ENCODE results near the gene ARHGAP19.

The ARHGAP19 gene

GRCh38 chr10:97234400-97234799, 58.0 kb downstream of the ARHGAP19 start:
- H3K27ac Mint-ChIP-seq: no peak overlapping the region
- H3K36me3 Mint-ChIP-seq: peaks cover 10% of the 10 kb centered on the region
- H3K4me1 Mint-ChIP-seq: peaks cover 16% of the 10 kb centered on the region
- no peaks in the 10 kb centered on the region for H3K9me3 Mint-ChIP-seq
- H3K27me3 Mint-ChIP-seq: no peaks in the 10 kb centered on the region
- H3K4me3 Mint-ChIP-seq: no peak overlapping the region

DNA sequence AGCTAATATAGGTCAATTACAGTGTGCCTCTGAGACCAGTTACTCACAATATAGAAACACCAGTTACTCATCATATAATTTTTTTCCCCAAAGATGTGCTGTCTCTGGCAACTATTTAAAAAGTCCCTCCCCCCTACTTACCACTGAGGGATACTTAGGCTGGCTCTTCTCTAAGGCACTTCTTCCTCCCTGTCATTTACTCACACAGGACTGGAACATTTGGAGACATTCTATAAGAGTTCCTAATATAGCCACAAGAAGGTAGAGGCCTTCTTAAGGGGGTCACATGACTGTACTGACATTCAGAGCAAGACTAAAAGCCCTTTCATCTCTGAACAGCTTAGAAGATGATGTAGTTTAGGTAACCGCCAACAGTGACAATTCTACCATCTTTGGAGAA, 62.3 kb downstream of the ARHGAP19 start:
- peaks cover 21% of the 10 kb centered on the region for H3K36me3 Mint-ChIP-seq
- no peak overlapping the region for H3K27ac Mint-ChIP-seq
- no peak overlapping the region for H3K4me3 Mint-ChIP-seq
- H3K9me3 Mint-ChIP-seq: no peaks in the 10 kb centered on the region
- H3K27me3 Mint-ChIP-seq: no peaks in the 10 kb centered on the region
- peaks cover 16% of the 10 kb centered on the region for H3K4me1 Mint-ChIP-seq

- peaks cover 16% of the 10 kb centered on the region for H3K4me1 Mint-ChIP-seq
- H3K36me3 Mint-ChIP-seq: peaks cover 24% of the 10 kb centered on the region
- no peak overlapping the region for H3K4me3 Mint-ChIP-seq
- H3K9me3 Mint-ChIP-seq: no peaks in the 10 kb centered on the region
- no peak overlapping the region for H3K27ac Mint-ChIP-seq
- H3K27me3 Mint-ChIP-seq: no peaks in the 10 kb centered on the region
Observed at GRCh38 chr10:97229322-97230015, 63.0 kb downstream of the ARHGAP19 start.

GRCh38 chr10:97228775-97229157, 63.7 kb downstream of the ARHGAP19 start:
- no peak overlapping the region for H3K4me3 Mint-ChIP-seq
- no peaks in the 10 kb centered on the region for H3K27me3 Mint-ChIP-seq
- H3K4me1 Mint-ChIP-seq: peaks cover 16% of the 10 kb centered on the region
- no peaks in the 10 kb centered on the region for H3K9me3 Mint-ChIP-seq
- peaks cover 24% of the 10 kb centered on the region for H3K36me3 Mint-ChIP-seq
- H3K27ac Mint-ChIP-seq: no peak overlapping the region

DNA sequence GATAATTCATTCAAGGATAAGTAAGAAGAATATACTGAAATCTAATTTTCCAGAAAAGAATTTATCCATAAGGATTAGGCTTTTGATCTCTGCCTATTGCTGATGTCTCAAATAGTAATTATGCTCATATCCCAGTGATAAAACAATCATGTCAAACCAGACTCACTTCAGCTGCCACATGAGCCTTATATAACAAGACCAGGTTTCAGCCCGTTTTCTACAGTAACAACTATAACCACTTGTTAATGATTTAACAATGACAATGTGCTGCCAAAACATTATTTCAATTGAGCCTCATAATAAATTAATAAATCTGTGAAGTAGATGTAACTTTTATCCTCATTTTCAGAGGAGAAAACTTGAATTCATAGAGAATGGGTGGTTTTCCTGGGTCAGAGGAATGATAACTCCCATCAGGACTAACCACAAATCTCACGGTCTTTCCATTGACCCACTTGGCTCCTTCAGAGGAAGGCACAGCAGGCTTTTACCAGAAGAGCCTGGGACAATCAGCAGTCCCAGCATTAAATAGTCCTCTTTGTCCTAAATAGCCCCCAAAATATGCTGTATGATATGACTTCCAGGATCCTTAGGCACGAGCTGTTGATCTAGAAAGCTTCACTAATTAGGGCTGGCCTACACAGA, 64.2 kb downstream of the ARHGAP19 start:
- no peak overlapping the region for H3K27ac Mint-ChIP-seq
- peaks cover 24% of the 10 kb centered on the region for H3K36me3 Mint-ChIP-seq
- peaks cover 16% of the 10 kb centered on the region for H3K4me1 Mint-ChIP-seq
- H3K9me3 Mint-ChIP-seq: no peaks in the 10 kb centered on the region
- H3K4me3 Mint-ChIP-seq: no peak overlapping the region
- no peaks in the 10 kb centered on the region for H3K27me3 Mint-ChIP-seq

DNA sequence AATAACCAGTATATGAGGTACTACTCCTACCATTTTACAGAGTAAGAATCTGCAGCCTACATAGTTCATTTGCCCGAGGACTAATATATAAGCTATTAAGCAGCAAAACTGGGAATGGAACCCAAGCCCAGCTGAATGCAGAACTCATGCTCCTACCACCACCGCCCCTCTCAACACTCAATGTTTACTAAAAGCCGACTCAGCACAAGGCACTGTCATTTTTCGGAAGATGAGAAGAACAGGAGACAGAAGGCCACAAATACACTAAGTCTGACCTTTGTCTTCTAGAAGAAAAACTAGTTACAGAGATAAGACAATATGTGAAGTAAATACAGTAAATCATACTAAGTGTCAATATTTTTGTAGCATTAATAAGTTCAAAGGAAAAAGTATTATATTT, 66.0 kb downstream of the ARHGAP19 start:
- Mint-ChIP-seq H3K36me3 (peaks cover 22% of the 10 kb centered on the region), H3K9me3 (no peaks in the 10 kb centered on the region), H3K27me3 (no peaks in the 10 kb centered on the region), H3K27ac (peak overlapping the region; percentile 3), H3K4me1 (peaks cover 15% of the 10 kb centered on the region), H3K4me3 (no peak overlapping the region)

DNA sequence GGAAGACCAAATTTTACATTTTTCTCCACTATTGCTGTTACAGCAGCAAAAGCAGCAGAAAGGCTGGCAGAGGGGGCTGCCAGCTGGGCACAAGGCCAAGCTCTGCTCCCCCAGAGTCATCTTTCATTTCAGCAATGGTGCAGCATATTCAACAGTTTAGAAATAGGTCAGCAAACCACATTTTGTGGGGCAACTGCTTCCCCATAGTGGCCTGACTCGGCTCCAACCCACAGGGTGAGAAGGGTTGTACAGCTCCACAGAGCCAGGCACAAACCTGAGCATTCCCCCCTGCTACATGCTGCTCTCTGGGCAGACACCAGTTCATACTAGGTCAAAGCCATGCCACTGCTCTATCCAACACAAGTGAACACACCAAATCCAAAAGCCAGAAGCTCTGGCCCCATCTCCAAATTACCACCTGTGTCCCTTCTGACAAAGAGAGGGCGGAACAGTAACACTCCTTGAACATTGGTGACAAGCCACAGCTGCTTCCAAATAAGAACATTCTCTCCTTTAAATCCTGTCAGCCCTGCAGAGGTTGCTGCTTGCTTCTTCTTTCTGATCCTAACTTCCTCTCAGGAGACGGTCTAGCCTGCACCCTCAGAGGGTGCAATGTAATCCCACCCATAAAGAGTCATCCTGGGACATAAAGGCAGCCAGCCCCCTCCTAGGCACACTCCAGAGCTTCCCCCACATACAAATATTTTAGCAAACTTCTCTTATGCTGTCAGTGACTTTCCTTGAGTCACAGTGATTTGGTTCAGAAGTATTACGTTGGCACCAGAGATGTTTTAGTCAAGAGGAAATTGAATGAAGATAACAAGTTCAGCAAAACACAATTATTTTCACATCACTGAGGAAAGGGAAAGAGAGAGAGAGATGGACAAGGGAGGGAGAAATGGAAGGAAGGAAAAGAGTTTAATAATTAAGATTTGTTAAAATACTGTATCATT, 67.7 kb downstream of the ARHGAP19 start:
- Mint-ChIP-seq H3K4me1 (peaks cover 4% of the 10 kb centered on the region), H3K27ac (no peak overlapping the region), H3K4me3 (no peak overlapping the region), H3K9me3 (no peaks in the 10 kb centered on the region), H3K36me3 (peaks cover 19% of the 10 kb centered on the region), H3K27me3 (no peaks in the 10 kb centered on the region)

- Mint-ChIP-seq H3K27me3 (no peaks in the 10 kb centered on the region), H3K36me3 (peaks cover 14% of the 10 kb centered on the region), H3K4me1 (peaks cover 16% of the 10 kb centered on the region), H3K27ac (no peak overlapping the region), H3K4me3 (no peak overlapping the region), H3K9me3 (no peaks in the 10 kb centered on the region)
Observed at GRCh38 chr10:97222326-97222961, 70.0 kb downstream of the ARHGAP19 start.

GRCh38 chr10:97220355-97220754, 72.1 kb downstream of the ARHGAP19 start:
- Mint-ChIP-seq H3K4me3 (no peak overlapping the region), H3K4me1 (peaks cover 25% of the 10 kb centered on the region), H3K27me3 (no peaks in the 10 kb centered on the region), H3K9me3 (no peaks in the 10 kb centered on the region), H3K27ac (no peak overlapping the region), H3K36me3 (peaks cover 7% of the 10 kb centered on the region)

GRCh38 chr10:97217299-97217698, 75.1 kb downstream of the ARHGAP19 start:
- Mint-ChIP-seq H3K27me3 (no peaks in the 10 kb centered on the region), H3K9me3 (no peaks in the 10 kb centered on the region), H3K36me3 (peaks cover 1% of the 10 kb centered on the region), H3K4me1 (peaks cover 25% of the 10 kb centered on the region), H3K4me3 (no peak overlapping the region), H3K27ac (no peak overlapping the region)

DNA sequence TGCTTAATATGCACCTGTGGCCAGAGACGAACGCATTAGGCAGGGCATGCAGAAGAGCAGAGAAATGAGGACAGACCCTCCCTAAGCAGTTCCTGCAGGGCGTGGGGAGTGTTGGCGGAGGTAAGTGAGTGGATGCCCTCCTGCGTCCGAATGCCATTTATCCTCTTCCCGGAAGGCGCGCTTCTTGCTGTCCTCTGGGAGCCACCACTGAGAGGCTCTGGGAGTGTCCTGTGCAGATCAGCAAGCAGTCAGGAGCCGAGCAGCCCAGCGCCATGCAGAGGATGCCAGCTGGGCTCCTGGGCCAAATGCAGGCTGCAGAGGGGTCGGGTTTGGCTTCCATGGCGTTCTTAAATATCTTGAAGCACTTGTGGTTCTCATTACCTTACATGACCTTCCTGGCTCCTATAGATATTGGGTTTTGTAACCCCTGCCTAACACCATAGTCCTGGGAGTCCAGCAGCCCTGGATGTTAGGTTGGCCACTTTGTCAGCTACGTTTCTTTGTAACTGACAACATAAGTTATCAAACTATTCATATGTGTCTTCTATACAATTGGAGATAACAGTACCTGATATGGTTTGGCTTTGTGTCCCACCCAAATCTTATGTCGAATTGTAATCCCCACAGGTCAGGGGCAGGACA, 76.7 kb downstream of the ARHGAP19 start:
- no peaks in the 10 kb centered on the region for H3K9me3 Mint-ChIP-seq
- no peak overlapping the region for H3K27ac Mint-ChIP-seq
- no peak overlapping the region for H3K4me3 Mint-ChIP-seq
- peaks cover 25% of the 10 kb centered on the region for H3K4me1 Mint-ChIP-seq
- H3K36me3 Mint-ChIP-seq: peaks cover 1% of the 10 kb centered on the region
- H3K27me3 Mint-ChIP-seq: no peaks in the 10 kb centered on the region

DNA sequence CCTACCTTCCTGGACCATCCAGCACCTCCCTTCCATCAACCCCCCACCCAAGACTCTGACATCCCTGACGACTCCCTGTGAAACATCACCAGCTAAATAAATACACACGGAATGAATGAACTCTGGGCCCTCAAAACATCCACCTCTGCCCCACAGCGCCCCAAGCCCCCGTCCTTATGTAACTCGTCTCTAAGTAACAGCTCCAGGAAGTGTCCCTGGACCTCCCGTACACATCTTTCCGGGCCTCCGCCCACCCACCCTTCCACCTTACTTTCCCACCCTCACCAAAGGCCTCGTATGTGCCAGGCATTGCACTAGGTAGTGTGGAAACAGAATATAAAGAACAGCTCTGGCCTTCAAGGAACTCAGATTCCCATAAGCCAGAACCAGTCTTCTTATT, 79.0 kb downstream of the ARHGAP19 start:
- no peak overlapping the region for H3K4me3 Mint-ChIP-seq
- peaks cover 17% of the 10 kb centered on the region for H3K4me1 Mint-ChIP-seq
- H3K36me3 Mint-ChIP-seq: no peaks in the 10 kb centered on the region
- no peaks in the 10 kb centered on the region for H3K9me3 Mint-ChIP-seq
- no peaks in the 10 kb centered on the region for H3K27me3 Mint-ChIP-seq
- H3K27ac Mint-ChIP-seq: no peak overlapping the region

GRCh38 chr10:97211229-97211628, 81.2 kb downstream of the ARHGAP19 start:
- no peaks in the 10 kb centered on the region for H3K27me3 Mint-ChIP-seq

GRCh38 chr10:97210543-97210960, 81.9 kb downstream of the ARHGAP19 start:
- H3K9me3 Mint-ChIP-seq: no peaks in the 10 kb centered on the region
- no peaks in the 10 kb centered on the region for H3K36me3 Mint-ChIP-seq
- H3K4me3 Mint-ChIP-seq: no peak overlapping the region
- H3K27ac Mint-ChIP-seq: no peak overlapping the region
- H3K4me1 Mint-ChIP-seq: no peaks in the 10 kb centered on the region
- no peaks in the 10 kb centered on the region for H3K27me3 Mint-ChIP-seq

More at GRCh38 chr10:97211229-97211628, 81.2 kb downstream of the ARHGAP19 start:
- H3K4me1 Mint-ChIP-seq: no peaks in the 10 kb centered on the region
- H3K9me3 Mint-ChIP-seq: no peaks in the 10 kb centered on the region
- no peak overlapping the region for H3K27ac Mint-ChIP-seq
- H3K36me3 Mint-ChIP-seq: no peaks in the 10 kb centered on the region
- H3K4me3 Mint-ChIP-seq: no peak overlapping the region

- no peaks in the 10 kb centered on the region for H3K27me3 Mint-ChIP-seq
- H3K9me3 Mint-ChIP-seq: no peaks in the 10 kb centered on the region
- no peaks in the 10 kb centered on the region for H3K4me1 Mint-ChIP-seq
- H3K27ac Mint-ChIP-seq: no peak overlapping the region
- no peak overlapping the region for H3K4me3 Mint-ChIP-seq
- H3K36me3 Mint-ChIP-seq: no peaks in the 10 kb centered on the region
Observed at GRCh38 chr10:97207756-97208346, 84.6 kb downstream of the ARHGAP19 start.
